ENCODE results near the gene LRRC3C.

LRRC3C gene

DNA sequence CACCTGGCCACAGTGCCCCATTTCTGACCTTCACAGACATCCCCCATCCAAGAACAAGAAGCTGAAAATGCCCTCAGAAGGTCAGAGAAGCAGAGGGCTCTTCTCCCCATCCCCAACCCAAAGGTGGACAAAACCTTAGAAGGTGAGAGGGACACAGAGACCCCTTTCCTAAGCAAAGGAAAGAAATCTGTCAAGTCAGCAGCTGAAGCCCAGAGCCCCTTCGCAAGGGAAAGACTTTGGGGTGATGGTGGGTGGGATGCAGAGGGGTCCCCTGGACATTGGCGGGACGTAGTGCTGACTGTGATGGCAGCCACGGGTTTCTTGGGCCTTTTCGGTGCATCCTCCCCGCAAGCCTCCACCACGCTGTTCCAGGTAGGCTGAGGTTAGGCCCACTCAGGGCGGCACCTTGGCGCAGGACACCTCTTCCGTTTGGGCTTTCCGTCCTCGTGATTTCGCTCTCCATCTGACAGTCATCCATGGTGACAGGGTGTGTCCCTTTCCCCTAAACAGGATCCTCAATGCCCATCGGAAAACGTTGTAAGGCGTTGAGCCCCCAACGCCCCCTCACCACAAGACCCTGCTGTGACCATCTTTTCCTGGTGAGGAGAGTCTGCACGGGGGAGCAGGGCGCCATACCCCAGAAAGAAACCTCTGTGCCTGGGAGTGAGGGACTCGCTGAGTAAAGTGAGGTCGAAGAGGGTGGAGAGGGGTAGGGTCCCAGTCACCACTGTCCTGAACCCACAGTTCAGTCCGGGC lies 24.6 kb downstream of the LRRC3C start:
- Histone ChIP-seq H3K4me1 (ENCODE audit: control insufficient read depth, insufficient read depth, low read length) (peaks cover 15% of the 10 kb centered on the region), H3K4me3 (ENCODE audit: low read depth, low read length) (peak overlapping the region; percentile 62), H3K36me3 (ENCODE audit: control insufficient read depth, insufficient read depth, low read length) (no peaks in the 10 kb centered on the region), H3K9me3 (ENCODE audit: control insufficient read depth, insufficient read depth, low read depth, low read length) (no peaks in the 10 kb centered on the region), H3K27me3 (ENCODE audit: control insufficient read depth, insufficient read depth, low read length) (peaks cover 17% of the 10 kb centered on the region), H3K27ac (ENCODE audit: low read depth, low read length) (no peak overlapping the region), H3K9ac (ENCODE audit: low read length) (peak overlapping the region; percentile 35)

DNA sequence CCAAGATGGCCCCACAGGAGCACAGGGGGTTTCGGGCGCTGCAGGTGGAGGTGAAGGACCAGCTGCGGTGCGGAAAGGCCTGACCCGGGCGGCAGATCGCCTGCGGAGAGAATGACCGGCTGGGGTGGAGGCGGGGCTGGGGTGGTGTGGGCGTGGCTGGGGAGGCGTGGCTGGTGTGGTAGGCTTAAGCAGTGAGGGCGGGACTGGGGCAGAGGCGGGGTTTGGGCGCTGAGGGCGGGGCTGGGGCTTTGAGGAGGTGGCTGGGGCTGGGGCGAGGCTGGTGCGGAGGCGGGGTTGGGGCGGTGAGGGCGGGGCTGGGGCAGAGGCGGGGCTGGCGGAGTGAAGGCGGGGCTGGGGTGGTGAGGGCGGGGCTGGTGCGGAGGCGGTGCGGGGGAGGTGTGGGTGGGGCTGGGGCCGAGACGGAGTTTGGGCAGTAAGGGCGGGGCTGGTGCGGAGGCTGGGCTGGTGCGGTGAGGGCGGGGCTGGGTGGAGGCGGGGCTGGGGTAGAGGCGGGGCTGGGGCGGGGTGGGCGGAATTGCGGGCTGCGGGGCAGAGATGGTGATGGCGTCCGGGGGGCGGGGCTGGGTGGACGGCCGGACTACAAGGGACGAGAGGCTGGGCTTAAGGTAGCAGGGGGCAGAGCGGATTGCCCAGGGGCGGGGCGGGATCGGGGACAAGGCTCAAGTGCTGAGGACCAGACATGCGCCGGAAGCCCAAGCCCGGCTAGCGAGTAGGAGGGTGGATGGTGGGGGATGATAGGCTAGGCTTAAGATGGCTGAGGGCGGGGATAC lies 25.3 kb downstream of the LRRC3C start:
- Histone ChIP-seq H3K9ac (ENCODE audit: low read length) (peak overlapping the region; percentile 35), H3K27ac (ENCODE audit: low read depth, low read length) (no peak overlapping the region), H3K36me3 (ENCODE audit: control insufficient read depth, insufficient read depth, low read length) (no peaks in the 10 kb centered on the region), H3K9me3 (ENCODE audit: control insufficient read depth, insufficient read depth, low read depth, low read length) (no peaks in the 10 kb centered on the region), H3K4me1 (ENCODE audit: control insufficient read depth, insufficient read depth, low read length) (peaks cover 15% of the 10 kb centered on the region), H3K27me3 (ENCODE audit: control insufficient read depth, insufficient read depth, low read length) (peaks cover 17% of the 10 kb centered on the region), H3K4me3 (ENCODE audit: low read depth, low read length) (peak overlapping the region; percentile 70)

DNA sequence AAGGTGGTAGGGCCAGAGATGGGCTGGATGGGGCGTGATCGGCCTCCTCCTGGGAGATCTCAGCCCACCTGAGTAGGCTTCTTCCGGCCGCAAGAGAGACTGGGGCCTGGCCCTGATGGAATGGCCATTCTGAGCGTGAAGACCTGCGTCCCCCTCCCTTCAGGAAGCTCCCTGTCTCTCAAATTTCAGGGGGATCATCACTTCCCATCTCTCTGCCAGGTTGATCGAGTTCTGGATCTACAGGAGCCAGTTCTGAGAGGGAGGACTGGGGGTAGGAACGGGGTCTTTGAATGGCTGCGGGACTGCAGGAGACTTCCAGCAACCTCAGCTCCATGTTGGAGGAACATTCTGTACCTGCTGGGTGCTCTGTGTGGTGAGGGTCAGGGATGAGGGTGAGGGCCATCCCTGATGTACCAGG lies 25.9 kb downstream of the LRRC3C start:
- Histone ChIP-seq H3K9ac (ENCODE audit: low read length) (peak overlapping the region; percentile 71), H3K9me3 (ENCODE audit: control insufficient read depth, insufficient read depth, low read depth, low read length) (no peaks in the 10 kb centered on the region), H3K4me3 (ENCODE audit: low read depth, low read length) (peak overlapping the region; percentile 70), H3K4me1 (ENCODE audit: control insufficient read depth, insufficient read depth, low read length) (peaks cover 15% of the 10 kb centered on the region), H3K27me3 (ENCODE audit: control insufficient read depth, insufficient read depth, low read length) (peaks cover 17% of the 10 kb centered on the region), H3K36me3 (ENCODE audit: control insufficient read depth, insufficient read depth, low read length) (no peaks in the 10 kb centered on the region), H3K27ac (ENCODE audit: low read depth, low read length) (peak overlapping the region; percentile 84)

DNA sequence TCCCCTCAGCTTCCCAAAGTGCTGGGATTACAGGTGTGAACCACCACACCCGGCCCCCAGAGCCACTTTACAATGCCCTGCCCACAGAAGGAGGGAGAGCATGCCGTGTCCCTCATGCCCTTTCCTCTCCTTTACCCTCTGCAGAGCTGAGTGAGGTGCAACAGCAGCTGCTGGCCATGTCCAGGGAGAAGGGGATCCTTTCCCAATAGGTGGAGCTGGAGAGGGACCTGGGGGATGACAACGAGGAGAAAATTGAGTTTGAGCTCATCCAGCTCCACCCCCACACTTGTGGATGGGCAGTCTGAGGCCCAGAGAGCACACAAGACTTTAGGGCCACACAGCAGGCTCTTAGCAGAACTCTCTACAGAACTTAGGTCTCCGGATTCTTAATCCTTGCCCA lies 27.3 kb downstream of the LRRC3C start:
- H3K4me1 ChIP-seq (ENCODE audit: control insufficient read depth, insufficient read depth, low read length) = peaks cover 15% of the 10 kb centered on the region
- no peaks in the 10 kb centered on the region for H3K9me3 ChIP-seq (ENCODE audit: control insufficient read depth, insufficient read depth, low read depth, low read length)
- H3K27ac ChIP-seq (ENCODE audit: low read depth, low read length) = no peak overlapping the region
- H3K4me3 ChIP-seq (ENCODE audit: low read depth, low read length) = no peak overlapping the region
- H3K27me3 ChIP-seq (ENCODE audit: control insufficient read depth, insufficient read depth, low read length) = peaks cover 17% of the 10 kb centered on the region
- H3K36me3 ChIP-seq (ENCODE audit: control insufficient read depth, insufficient read depth, low read length) = no peaks in the 10 kb centered on the region
- H3K9ac ChIP-seq (ENCODE audit: low read length) = no peak overlapping the region

DNA sequence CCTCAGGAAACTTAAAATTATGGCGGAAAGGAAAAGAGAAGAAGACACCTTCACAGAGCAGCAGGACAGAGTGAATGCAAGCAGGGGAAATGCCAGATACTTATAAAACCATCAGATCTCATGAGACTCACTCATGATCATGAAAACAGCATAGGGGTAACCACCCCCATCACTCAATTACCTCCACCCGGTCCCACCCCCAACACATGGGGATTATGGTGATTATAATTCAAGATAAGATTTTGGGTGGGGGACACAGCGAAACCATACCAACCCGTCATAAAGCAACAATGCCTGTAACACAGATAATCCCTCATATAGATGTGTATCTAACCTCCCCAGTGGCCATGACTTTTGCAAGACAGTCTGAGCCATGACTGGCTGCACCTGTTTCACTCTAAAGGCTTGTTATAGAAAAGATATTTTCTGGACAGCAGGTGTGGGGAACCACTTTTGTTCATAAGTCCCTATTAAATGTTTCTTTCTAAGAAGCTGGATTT lies 28.2 kb downstream of the LRRC3C start:
- H3K4me1 ChIP-seq (ENCODE audit: control insufficient read depth, insufficient read depth, low read length) = peaks cover 15% of the 10 kb centered on the region
- peaks cover 13% of the 10 kb centered on the region for H3K27me3 ChIP-seq (ENCODE audit: control insufficient read depth, insufficient read depth, low read length)
- H3K36me3 ChIP-seq (ENCODE audit: control insufficient read depth, insufficient read depth, low read length) = no peaks in the 10 kb centered on the region
- H3K4me3 ChIP-seq (ENCODE audit: low read depth, low read length) = no peak overlapping the region
- H3K9me3 ChIP-seq (ENCODE audit: control insufficient read depth, insufficient read depth, low read depth, low read length) = no peaks in the 10 kb centered on the region
- no peak overlapping the region for H3K27ac ChIP-seq (ENCODE audit: low read depth, low read length)
- H3K9ac ChIP-seq (ENCODE audit: low read length) = no peak overlapping the region

DNA sequence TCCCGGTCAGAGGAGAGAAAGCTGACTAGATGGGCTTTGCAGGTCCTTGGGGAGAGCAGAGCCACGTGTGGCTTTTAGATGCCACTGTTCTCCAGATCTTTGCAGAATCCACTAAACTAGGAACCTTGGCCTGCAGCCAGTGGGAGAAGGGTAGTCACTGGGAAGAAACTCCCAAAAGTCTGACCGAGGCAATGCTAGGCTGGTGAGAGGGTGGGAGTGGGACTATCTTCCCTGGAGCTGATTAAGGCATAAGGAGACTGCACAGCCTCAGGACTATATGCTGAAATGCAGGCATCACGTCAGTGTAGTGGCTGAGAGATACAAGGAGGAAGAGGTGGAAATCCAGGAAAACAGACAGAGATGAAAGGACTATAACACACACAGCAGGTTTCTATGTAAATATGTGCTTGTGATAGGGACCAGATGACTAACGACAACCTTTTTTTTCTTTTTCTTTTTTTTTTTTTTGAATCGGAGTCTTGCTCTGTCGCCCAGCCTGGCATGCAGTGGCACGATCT lies 33.1 kb downstream of the LRRC3C start:
- no peak overlapping the region for H3K9ac ChIP-seq (ENCODE audit: low read length)
- no peaks in the 10 kb centered on the region for H3K36me3 ChIP-seq (ENCODE audit: control insufficient read depth, insufficient read depth, low read length)
- H3K4me3 ChIP-seq (ENCODE audit: low read depth, low read length) = no peak overlapping the region
- no peaks in the 10 kb centered on the region for H3K27me3 ChIP-seq (ENCODE audit: control insufficient read depth, insufficient read depth, low read length)
- no peak overlapping the region for H3K27ac ChIP-seq (ENCODE audit: low read depth, low read length)
- H3K9me3 ChIP-seq (ENCODE audit: control insufficient read depth, insufficient read depth, low read depth, low read length) = no peaks in the 10 kb centered on the region
- H3K4me1 ChIP-seq (ENCODE audit: control insufficient read depth, insufficient read depth, low read length) = no peaks in the 10 kb centered on the region

- no peak within 1 kb of the TSS for H3K27ac ChIP-seq (ENCODE audit: low read depth, low read length)
- no peaks in the 10 kb centered on the region for H3K27me3 ChIP-seq (ENCODE audit: control insufficient read depth, insufficient read depth, low read length)
- H3K9ac ChIP-seq (ENCODE audit: low read length) = no peak within 1 kb of the TSS
- H3K36me3 ChIP-seq (ENCODE audit: control insufficient read depth, insufficient read depth, low read length) = no peaks in the 10 kb centered on the region
- no peaks in the 10 kb centered on the region for H3K9me3 ChIP-seq (ENCODE audit: control insufficient read depth, insufficient read depth, low read depth, low read length)
- H3K4me1 ChIP-seq (ENCODE audit: control insufficient read depth, insufficient read depth, low read length) = no peaks in the 10 kb centered on the region
- H3K4me3 ChIP-seq (ENCODE audit: low read depth, low read length) = no peak within 1 kb of the TSS
Observed at GRCh38 chr17:39962642-39963220, 35.2 kb downstream of the LRRC3C start, which contains the start of gene GSDMA. Gene GSDMA (plus strand): TSS chr17:39963004. CDS start chr17:39965688, 2,684 bp downstream.

DNA sequence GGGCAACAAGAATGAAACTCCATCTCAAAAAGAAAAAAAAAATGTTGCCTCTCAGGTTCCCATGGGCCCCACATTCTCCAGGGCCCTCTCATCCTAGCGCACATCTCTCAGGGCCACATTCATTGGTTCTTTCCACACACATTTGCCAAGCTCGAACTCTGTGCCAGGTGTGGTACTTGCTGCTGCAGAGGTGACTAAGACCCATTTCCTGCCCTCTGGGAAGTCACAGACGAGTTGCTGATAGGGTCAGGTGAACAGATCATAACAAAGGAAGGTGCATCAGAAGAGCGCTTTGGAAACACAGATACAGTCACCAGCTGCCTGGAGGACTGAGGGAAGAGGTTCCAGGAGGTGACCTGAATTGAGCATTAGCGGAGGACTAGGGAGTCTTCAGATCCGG lies 36.3 kb downstream of the LRRC3C start:
- Histone ChIP-seq H3K9ac (ENCODE audit: low read length) (no peak overlapping the region), H3K9me3 (ENCODE audit: control insufficient read depth, insufficient read depth, low read depth, low read length) (no peaks in the 10 kb centered on the region), H3K36me3 (ENCODE audit: control insufficient read depth, insufficient read depth, low read length) (no peaks in the 10 kb centered on the region)

DNA sequence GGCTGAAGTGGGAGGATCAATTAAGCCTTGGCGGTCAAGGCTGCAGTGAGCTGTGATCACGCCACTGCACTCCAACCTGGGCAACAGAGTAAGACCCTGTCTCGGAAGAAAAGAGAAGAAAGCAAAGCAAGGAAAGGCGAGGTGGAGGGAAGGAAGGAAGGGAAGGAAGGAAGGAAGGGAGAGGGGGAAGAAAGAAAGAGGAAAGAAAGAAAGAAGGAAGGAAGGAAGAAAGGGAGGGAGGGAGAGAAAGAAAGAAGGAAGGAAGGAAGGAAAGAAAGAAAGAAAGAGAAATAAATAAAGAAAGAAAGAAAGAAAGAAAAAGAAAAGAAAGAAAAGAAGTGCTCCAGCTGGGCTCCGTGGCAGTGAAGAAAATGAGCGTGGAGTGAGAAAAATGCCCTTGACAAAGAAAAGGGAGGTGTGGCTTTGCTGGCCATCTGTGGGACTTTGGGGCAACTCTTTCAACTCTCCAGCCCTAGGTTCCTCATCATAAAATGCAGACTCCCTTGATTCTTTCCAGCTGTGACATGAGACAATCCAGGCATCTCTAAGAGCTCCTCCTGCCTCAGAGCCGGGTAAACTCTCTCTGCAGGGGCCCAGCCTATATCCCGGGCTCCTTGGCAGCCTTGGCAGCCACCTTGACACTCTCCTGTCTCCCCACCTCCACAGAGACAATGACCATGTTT lies 37.6 kb downstream of the LRRC3C start:
- H3K4me3 ChIP-seq (ENCODE audit: low read depth, low read length) = no peak overlapping the region
- no peaks in the 10 kb centered on the region for H3K4me1 ChIP-seq (ENCODE audit: control insufficient read depth, insufficient read depth, low read length)
- H3K9ac ChIP-seq (ENCODE audit: low read length) = no peak overlapping the region
- H3K9me3 ChIP-seq (ENCODE audit: control insufficient read depth, insufficient read depth, low read depth, low read length) = no peaks in the 10 kb centered on the region
- peaks cover 2% of the 10 kb centered on the region; the same call in 1 of the 2 replicates for H3K27me3 ChIP-seq (ENCODE audit: control insufficient read depth, insufficient read depth, low read length)
- H3K36me3 ChIP-seq (ENCODE audit: control insufficient read depth, insufficient read depth, low read length) = no peaks in the 10 kb centered on the region
- H3K27ac ChIP-seq (ENCODE audit: low read depth, low read length) = no peak overlapping the region

More for the DNA sequence above, 36.3 kb downstream of the LRRC3C start:
- H3K27me3 ChIP-seq (ENCODE audit: control insufficient read depth, insufficient read depth, low read length) = no peaks in the 10 kb centered on the region
- no peak overlapping the region for H3K27ac ChIP-seq (ENCODE audit: low read depth, low read length)
- no peak overlapping the region for H3K4me3 ChIP-seq (ENCODE audit: low read depth, low read length)
- H3K4me1 ChIP-seq (ENCODE audit: control insufficient read depth, insufficient read depth, low read length) = no peaks in the 10 kb centered on the region

DNA sequence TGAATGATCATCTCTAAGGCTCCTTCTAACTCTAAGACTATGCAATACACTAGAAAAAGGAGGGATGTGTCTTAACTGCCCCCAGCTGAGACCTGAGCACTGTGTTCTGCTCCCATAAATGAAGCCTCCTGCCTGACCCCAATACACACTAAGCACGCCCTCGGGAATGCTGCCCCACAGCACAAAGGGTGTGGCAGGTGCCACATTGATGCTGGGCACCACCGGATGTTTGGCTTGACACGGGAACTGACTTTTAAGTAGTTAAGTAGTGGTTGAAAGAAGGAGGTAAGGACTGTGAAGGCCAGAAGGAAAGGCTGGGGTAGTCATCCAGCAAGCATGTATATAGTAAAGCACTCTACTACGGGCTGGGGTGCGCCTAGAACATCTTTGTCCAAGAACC lies 39.2 kb downstream of the LRRC3C start:
- Histone ChIP-seq H3K4me3 (ENCODE audit: low read depth, low read length) (no peak overlapping the region), H3K9me3 (ENCODE audit: control insufficient read depth, insufficient read depth, low read depth, low read length) (no peaks in the 10 kb centered on the region), H3K27me3 (ENCODE audit: control insufficient read depth, insufficient read depth, low read length) (peaks cover 17% of the 10 kb centered on the region; the same call in 1 of the 2 replicates), H3K27ac (ENCODE audit: low read depth, low read length) (no peak overlapping the region), H3K4me1 (ENCODE audit: control insufficient read depth, insufficient read depth, low read length) (no peaks in the 10 kb centered on the region), H3K9ac (ENCODE audit: low read length) (no peak overlapping the region), H3K36me3 (ENCODE audit: control insufficient read depth, insufficient read depth, low read length) (no peaks in the 10 kb centered on the region)
